Measurements from ENCODE around the gene KLHL22.

The KLHL22 gene

DNA sequence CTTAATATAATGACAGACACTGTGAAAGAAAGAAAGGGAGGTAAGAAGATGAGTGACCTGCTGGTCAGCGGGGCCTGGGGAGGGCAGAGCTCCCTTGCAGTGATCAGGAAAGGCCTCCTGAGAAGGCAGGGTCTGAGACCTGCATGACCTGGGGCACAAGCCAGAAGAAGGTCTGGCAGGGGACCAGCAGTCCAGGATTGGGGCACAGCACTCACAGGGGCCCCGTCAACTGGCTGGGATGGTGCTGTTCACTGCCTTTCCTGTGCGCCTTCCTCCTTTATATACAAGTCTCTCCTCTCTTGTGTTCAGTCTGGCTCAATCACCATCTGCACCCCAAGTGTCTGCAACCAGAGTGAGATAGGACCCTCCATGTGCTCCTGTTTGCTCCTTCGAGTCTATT, 35.7 kb downstream of the KLHL22 start:
- Histone ChIP-seq H3K9me3 (ENCODE audit: severe bottlenecking) (no peaks in the 10 kb centered on the region), H3K36me3 (ENCODE audit: low read depth) (peaks cover 3% of the 10 kb centered on the region), H3K4me1 (ENCODE audit: insufficient read depth, poor library complexity, severe bottlenecking) (no peaks in the 10 kb centered on the region), H3K27ac (ENCODE audit: poor library complexity, severe bottlenecking) (no peak overlapping the region), H3K27me3 (ENCODE audit: insufficient read depth, poor library complexity, severe bottlenecking) (no peaks in the 10 kb centered on the region), H3K4me3 (ENCODE audit: severe bottlenecking) (no peak overlapping the region)
- DNase-seq (ENCODE audit: low spot score) (no peak), ATAC-seq (ENCODE audit: low read depth) (no peak)
- TF ChIP-seq, protein P1, sequence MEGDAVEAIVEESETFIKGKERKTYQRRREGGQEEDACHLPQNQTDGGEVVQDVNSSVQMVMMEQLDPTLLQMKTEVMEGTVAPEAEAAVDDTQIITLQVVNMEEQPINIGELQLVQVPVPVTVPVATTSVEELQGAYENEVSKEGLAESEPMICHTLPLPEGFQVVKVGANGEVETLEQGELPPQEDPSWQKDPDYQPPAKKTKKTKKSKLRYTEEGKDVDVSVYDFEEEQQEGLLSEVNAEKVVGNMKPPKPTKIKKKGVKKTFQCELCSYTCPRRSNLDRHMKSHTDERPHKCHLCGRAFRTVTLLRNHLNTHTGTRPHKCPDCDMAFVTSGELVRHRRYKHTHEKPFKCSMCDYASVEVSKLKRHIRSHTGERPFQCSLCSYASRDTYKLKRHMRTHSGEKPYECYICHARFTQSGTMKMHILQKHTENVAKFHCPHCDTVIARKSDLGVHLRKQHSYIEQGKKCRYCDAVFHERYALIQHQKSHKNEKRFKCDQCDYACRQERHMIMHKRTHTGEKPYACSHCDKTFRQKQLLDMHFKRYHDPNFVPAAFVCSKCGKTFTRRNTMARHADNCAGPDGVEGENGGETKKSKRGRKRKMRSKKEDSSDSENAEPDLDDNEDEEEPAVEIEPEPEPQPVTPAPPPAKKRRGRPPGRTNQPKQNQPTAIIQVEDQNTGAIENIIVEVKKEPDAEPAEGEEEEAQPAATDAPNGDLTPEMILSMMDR (IDR thresholded peaks at IDR 0.05; ENCODE audit: poor library complexity, severe bottlenecking), result no peak

DNA sequence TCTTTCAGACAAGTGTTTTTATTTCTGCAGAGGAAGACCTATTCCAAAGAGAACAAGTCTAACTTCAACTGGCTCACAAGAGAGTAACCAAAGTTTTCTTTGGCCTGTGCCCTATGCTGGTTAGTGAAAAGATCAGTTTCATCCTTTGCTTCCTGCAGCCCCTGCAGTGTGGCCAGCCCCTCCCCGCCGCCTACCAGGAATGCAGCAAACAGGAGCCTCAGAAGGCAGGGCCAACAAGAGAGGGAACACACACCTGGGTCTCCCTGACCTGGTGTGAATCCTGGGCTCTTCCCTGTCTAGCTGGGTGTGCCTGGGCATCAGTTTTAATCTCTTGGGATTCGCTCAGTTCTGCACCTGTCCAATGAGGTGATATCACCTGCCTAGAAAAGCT, 36.4 kb downstream of the KLHL22 start:
- ATAC-seq (ENCODE audit: low read depth), result no peak
- TF ChIP-seq, protein P1 (IDR thresholded peaks at IDR 0.05; ENCODE audit: poor library complexity, severe bottlenecking), result no peak
- no peaks in the 10 kb centered on the region for H3K9me3 ChIP-seq (ENCODE audit: severe bottlenecking)
- no peak overlapping the region for H3K4me3 ChIP-seq (ENCODE audit: severe bottlenecking)
- no peaks in the 10 kb centered on the region for H3K27me3 ChIP-seq (ENCODE audit: insufficient read depth, poor library complexity, severe bottlenecking)
- H3K27ac ChIP-seq (ENCODE audit: poor library complexity, severe bottlenecking), result no peak overlapping the region
- no peaks in the 10 kb centered on the region for H3K4me1 ChIP-seq (ENCODE audit: insufficient read depth, poor library complexity, severe bottlenecking)
- no peak for DNase-seq (ENCODE audit: low spot score)
- H3K36me3 ChIP-seq (ENCODE audit: low read depth), result peaks cover 3% of the 10 kb centered on the region

DNA sequence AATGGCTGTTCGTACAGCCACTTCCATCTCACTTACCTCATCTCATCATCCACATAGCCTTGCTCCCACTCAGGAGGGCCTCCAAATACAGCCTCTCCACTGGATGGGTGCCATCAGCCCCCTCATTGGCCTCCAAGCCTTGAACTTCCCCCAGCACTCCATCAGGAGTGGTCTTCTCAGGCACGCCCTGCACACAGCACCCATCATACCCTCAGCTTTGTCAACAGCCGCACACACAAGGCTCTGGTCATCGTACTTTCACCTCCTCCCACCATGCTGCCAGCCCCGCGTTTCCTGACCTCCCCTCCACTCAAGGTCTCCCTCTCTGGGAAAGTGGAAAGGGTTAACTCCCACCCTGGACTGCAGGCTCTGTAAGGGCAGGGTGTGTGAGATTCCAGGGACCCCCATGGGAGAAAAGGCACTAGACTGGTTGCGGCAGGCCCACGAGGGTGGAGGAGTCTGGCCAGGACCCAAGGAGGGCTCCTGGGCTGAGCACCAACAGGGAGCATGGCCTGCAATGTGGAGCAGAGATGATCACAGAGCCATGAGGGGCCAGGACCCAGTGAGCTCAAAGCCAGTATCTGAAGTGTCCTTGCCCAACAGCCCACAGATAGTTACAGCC, 37.0 kb downstream of the KLHL22 start:
- Histone ChIP-seq H3K4me3 (ENCODE audit: severe bottlenecking) (no peak overlapping the region), H3K9me3 (ENCODE audit: severe bottlenecking) (no peaks in the 10 kb centered on the region), H3K27ac (ENCODE audit: poor library complexity, severe bottlenecking) (no peak overlapping the region), H3K36me3 (ENCODE audit: low read depth) (peaks cover 3% of the 10 kb centered on the region), H3K4me1 (ENCODE audit: insufficient read depth, poor library complexity, severe bottlenecking) (no peaks in the 10 kb centered on the region), H3K27me3 (ENCODE audit: insufficient read depth, poor library complexity, severe bottlenecking) (no peaks in the 10 kb centered on the region)
- TF ChIP-seq, protein P1 (IDR thresholded peaks at IDR 0.05; ENCODE audit: poor library complexity, severe bottlenecking), result no peak
- DNase-seq (ENCODE audit: low spot score), result no peak
- ATAC-seq (ENCODE audit: low read depth), result no peak

GRCh38 chr22:20457506-20458240, 37.9 kb downstream of the KLHL22 start:
- TF ChIP-seq, protein P1 (IDR thresholded peaks at IDR 0.05; ENCODE audit: poor library complexity, severe bottlenecking), result no peak

DNA sequence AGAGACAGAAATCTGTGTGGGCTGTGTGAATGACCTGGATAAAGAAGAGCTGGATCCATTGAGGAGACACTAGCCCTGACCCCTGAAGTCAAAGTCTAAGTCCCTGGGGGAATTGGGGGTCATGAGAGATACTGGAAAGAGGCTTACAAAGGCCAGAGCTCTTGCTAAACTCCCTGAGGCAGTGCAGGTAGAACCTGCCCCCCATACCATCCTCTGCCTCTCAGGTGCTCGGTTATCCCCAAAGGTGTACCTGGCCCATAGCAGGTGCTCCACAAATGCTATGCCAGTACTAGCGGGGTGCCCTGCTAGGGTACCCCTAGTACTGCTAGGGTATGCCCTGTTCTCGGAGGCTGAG, 38.9 kb downstream of the KLHL22 start:
- H3K27ac ChIP-seq (ENCODE audit: poor library complexity, severe bottlenecking), result no peak overlapping the region
- H3K4me1 ChIP-seq (ENCODE audit: insufficient read depth, poor library complexity, severe bottlenecking), result no peaks in the 10 kb centered on the region
- H3K9me3 ChIP-seq (ENCODE audit: severe bottlenecking), result no peaks in the 10 kb centered on the region
- H3K36me3 ChIP-seq (ENCODE audit: low read depth), result peaks cover 3% of the 10 kb centered on the region
- TF ChIP-seq, protein P1 (IDR thresholded peaks at IDR 0.05; ENCODE audit: poor library complexity, severe bottlenecking), result no peak
- no peak for DNase-seq (ENCODE audit: low spot score)
- H3K4me3 ChIP-seq (ENCODE audit: severe bottlenecking), result no peak overlapping the region
- no peak for ATAC-seq (ENCODE audit: low read depth)
- no peaks in the 10 kb centered on the region for H3K27me3 ChIP-seq (ENCODE audit: insufficient read depth, poor library complexity, severe bottlenecking)

More at GRCh38 chr22:20457506-20458240, 37.9 kb downstream of the KLHL22 start:
- peaks cover 3% of the 10 kb centered on the region for H3K36me3 ChIP-seq (ENCODE audit: low read depth)
- H3K27ac ChIP-seq (ENCODE audit: poor library complexity, severe bottlenecking), result no peak overlapping the region
- no peaks in the 10 kb centered on the region for H3K27me3 ChIP-seq (ENCODE audit: insufficient read depth, poor library complexity, severe bottlenecking)
- H3K4me3 ChIP-seq (ENCODE audit: severe bottlenecking), result no peak overlapping the region
- DNase-seq (ENCODE audit: low spot score), result no peak
- H3K4me1 ChIP-seq (ENCODE audit: insufficient read depth, poor library complexity, severe bottlenecking), result no peaks in the 10 kb centered on the region
- H3K9me3 ChIP-seq (ENCODE audit: severe bottlenecking), result no peaks in the 10 kb centered on the region
- no peak for ATAC-seq (ENCODE audit: low read depth)

Measured in RWPE2 (cell line).